GM18508 (cell line): ENCODE measurements around the gene SEC14L1.
"Not testable (repeated sequence)": the region's sequence is repeated elsewhere in the genome, so short reads cannot be mapped to it uniquely, and the experiment has no call there.

Experiments used
- ATAC-seq: cut with Tn5 transposase; IDR thresholded peaks from one replicate; pipeline ENCODE4 v1.9.1; 2021; ENCODE audit warnings: moderate number of reproducible peaks; ENCODE audit not compliant: insufficient read depth, unreplicated experiment

SEC14L1 gene

GRCh38 chr17:77115947-77116346 lies 24.8 kb upstream of the SEC14L1 start:
- ATAC-seq: no peak

- no peak for ATAC-seq
These were observed 24.4 kb upstream of the SEC14L1 start for GRCh38 chr17:77116371-77116860.

- ATAC-seq: no peak
These were observed 23.4 kb upstream of the SEC14L1 start for GRCh38 chr17:77117415-77117814.

- ATAC-seq: no peak
These were observed 22.4 kb upstream of the SEC14L1 start for GRCh38 chr17:77118251-77118928.

- no peak for ATAC-seq
These were observed 21.0 kb upstream of the SEC14L1 start for GRCh38 chr17:77119668-77120301.

GRCh38 chr17:77120868-77121267 lies 19.9 kb upstream of the SEC14L1 start:
- no peak for ATAC-seq

GRCh38 chr17:77124192-77124889 lies 16.4 kb upstream of the SEC14L1 start:
- ATAC-seq: no peak

- no peak for ATAC-seq
These were observed 15.3 kb upstream of the SEC14L1 start for GRCh38 chr17:77125432-77125901.

GRCh38 chr17:77126519-77126918 lies 14.2 kb upstream of the SEC14L1 start:
- ATAC-seq: no peak

- no peak for ATAC-seq
These were observed 12.9 kb upstream of the SEC14L1 start for GRCh38 chr17:77127735-77128361.

- ATAC-seq: no peak
These were observed 11.7 kb upstream of the SEC14L1 start for GRCh38 chr17:77128896-77129567.

GRCh38 chr17:77129568-77130301 lies 11.0 kb upstream of the SEC14L1 start:
- no peak for ATAC-seq

GRCh38 chr17:77130525-77130924 lies 10.2 kb upstream of the SEC14L1 start:
- ATAC-seq: no peak

- ATAC-seq: no peak
These were observed 8.9 kb upstream of the SEC14L1 start for GRCh38 chr17:77131904-77132303.

- no peak for ATAC-seq
These were observed 8.2 kb upstream of the SEC14L1 start for GRCh38 chr17:77132411-77133086.

- no peak for ATAC-seq
These were observed 7.6 kb upstream of the SEC14L1 start for GRCh38 chr17:77133087-77133638.

- no peak for ATAC-seq
These were observed 4.4 kb upstream of the SEC14L1 start for GRCh38 chr17:77136420-77136767.

GRCh38 chr17:77137111-77137510 lies 3.7 kb upstream of the SEC14L1 start:
- ATAC-seq: no peak

- ATAC-seq: not testable (repeated sequence)
These were observed 2.9 kb upstream of the SEC14L1 start for GRCh38 chr17:77137886-77138285.
